IMR-90 (cell line): ENCODE measurements around the gene MACC1. TPM values are rescaled to one million over a fixed set of nuclear protein-coding genes. Genes with fewer than 3 reads are reported as not detected.

Source experiments
- ATAC-seq: fragments of 200-7000 bp; cut with Tn5 transposase; 2 replicates; pipeline ENCODE4 v1.9.1; 2020; ENCODE audit warnings: low read depth, mild to moderate bottlenecking, moderate library complexity
- BruUV-seq: library from RNA; stranded (reverse); fragments of 400-500 nt; replicated peaks from 2 replicates; lab custom pipeline; 2021; lab: Mats Ljungman, UMichigan
- CTCF ChIA-PET: fragments of 300-600 bp; formaldehyde crosslinking; extraction: SDS; loops from one replicate; lab custom pipeline; 2021; ENCODE audit warnings: antibody characterized with exemption; lab: Yijun Ruan, JAX
- POLR2A ChIA-PET: fragments of 300-600 bp; sonication (Branson Sonifier 250); formaldehyde crosslinking; loops from one replicate; lab custom pipeline; 2022; ENCODE audit warnings: antibody characterized with exemption; ENCODE audit not compliant: unreplicated experiment; lab: Charles Lee
- DNase-seq: peaks from one replicate; pipeline ENCODE4 v3.0.0; 2013
- H2AFZ ChIP-seq: replicated peaks from 2 replicates; pipeline ENCODE3; 2013; ENCODE audit warnings: low read length, mild to moderate bottlenecking; ENCODE audit not compliant: poor library complexity
- H2AK5ac ChIP-seq: 2 replicates; pipeline ENCODE4 v1.6.1; 2013; ENCODE audit warnings: low read depth, low read length, inconsistent platforms
- H2AK9ac ChIP-seq: replicated peaks from 2 replicates; pipeline ENCODE3; 2013; ENCODE audit warnings: mild to moderate bottlenecking, low read depth, low read length, moderate library complexity; ENCODE audit not compliant: poor library complexity
- H2BK120ac ChIP-seq: 2 replicates; pipeline ENCODE4 v1.6.1; 2013; ENCODE audit warnings: low read depth, low read length, inconsistent platforms
- H2BK15ac ChIP-seq: 3 replicates; pipeline ENCODE4 v1.6.1; 2013; ENCODE audit warnings: low read depth, low read length, inconsistent platforms
- H2BK20ac ChIP-seq: 2 replicates; pipeline ENCODE4 v1.6.1; 2013; ENCODE audit warnings: low read depth, mild to moderate bottlenecking, inconsistent platforms, low read length, moderate library complexity
- H2BK5ac ChIP-seq: 2 replicates; pipeline ENCODE4 v1.6.1; 2013; ENCODE audit warnings: mild to moderate bottlenecking, low read depth, low read length, inconsistent platforms; ENCODE audit not compliant: poor library complexity, severe bottlenecking
- H3K14ac ChIP-seq: replicated peaks from 2 replicates; pipeline ENCODE4 v1.6.1; 2013; ENCODE audit warnings: low read depth, low read length, inconsistent platforms
- H3K18ac ChIP-seq: 2 replicates; pipeline ENCODE4 v1.6.1; 2013; ENCODE audit warnings: low read depth, low read length, control low read depth
- H3K23ac ChIP-seq: 2 replicates; pipeline ENCODE4 v1.6.1; 2013; ENCODE audit warnings: low read depth, low read length, inconsistent platforms
- H3K27ac ChIP-seq: 2 replicates; pipeline ENCODE4 v1.5.1; 2013; ENCODE audit warnings: mild to moderate bottlenecking, control low read depth, low read length; ENCODE audit not compliant: insufficient read depth
- H3K27me3 ChIP-seq: 2 replicates; pipeline ENCODE4 v1.6.1; 2013; ENCODE audit warnings: low read length; ENCODE audit not compliant: control insufficient read depth, insufficient read depth
- H3K36me3 ChIP-seq: 2 replicates; pipeline ENCODE4 v1.6.1; 2013; ENCODE audit warnings: low read length, mixed read lengths; ENCODE audit not compliant: control insufficient read depth, insufficient read depth
- H3K4ac ChIP-seq: 2 replicates; pipeline ENCODE4 v1.6.1; 2013; ENCODE audit warnings: low read depth, low read length, inconsistent platforms
- H3K4me1 ChIP-seq: 2 replicates; pipeline ENCODE4 v1.6.1; 2013; ENCODE audit warnings: low read length, mixed read lengths; ENCODE audit not compliant: control insufficient read depth, insufficient read depth
- H3K4me2 ChIP-seq: 2 replicates; pipeline ENCODE4 v1.6.1; 2013; ENCODE audit warnings: low read depth, mild to moderate bottlenecking, control low read depth, low read length, moderate library complexity
- H3K4me3 ChIP-seq: 2 replicates; pipeline ENCODE4 v1.5.1; 2013; ENCODE audit warnings: low read depth, mild to moderate bottlenecking, control low read depth, low read length, moderate library complexity; ENCODE audit not compliant: insufficient read depth
- H3K56ac ChIP-seq: 2 replicates; pipeline ENCODE4 v1.6.1; 2013; ENCODE audit warnings: low read length, inconsistent platforms; ENCODE audit not compliant: insufficient read depth; ENCODE audit errors: extremely low read depth
- H3K79me1 ChIP-seq, 2 experiments: 2 replicates each; pipeline ENCODE4 v1.6.1; 2013; ENCODE audit warnings: low read length in 2 of 2, inconsistent platforms in 1 of 2, low read depth in 1 of 2
- H3K9ac ChIP-seq: 2 replicates; pipeline ENCODE4 v1.6.1; 2013; ENCODE audit warnings: low read depth, low read length, control low read depth
- H3K9me1 ChIP-seq: 2 replicates; pipeline ENCODE4 v1.6.1; 2013; ENCODE audit warnings: low read length, inconsistent platforms; ENCODE audit not compliant: insufficient read depth
- H3K9me3 ChIP-seq: 2 replicates; pipeline ENCODE4 v1.6.1; 2013; ENCODE audit warnings: low read length; ENCODE audit not compliant: control insufficient read depth, insufficient read depth
- H4K20me1 ChIP-seq: 2 replicates; pipeline ENCODE4 v1.6.1; 2013; ENCODE audit warnings: low read length, inconsistent platforms; ENCODE audit not compliant: insufficient read depth
- H4K5ac ChIP-seq: 2 replicates; pipeline ENCODE4 v1.6.1; 2013; ENCODE audit warnings: mild to moderate bottlenecking, low read depth, low read length, control low read depth
- H4K8ac ChIP-seq, 2 experiments: 2 replicates each; pipeline ENCODE4 v1.6.1; 2013; ENCODE audit warnings: low read depth in 2 of 2, low read length in 2 of 2, control low read depth in 1 of 2, inconsistent platforms in 1 of 2
- H4K91ac ChIP-seq: 2 replicates; pipeline ENCODE4 v1.6.1; 2013; ENCODE audit warnings: low read depth, low read length, inconsistent platforms; ENCODE audit not compliant: insufficient read depth
- FOS ChIP-seq: fragments of 150-350 bp; IDR thresholded peaks from 2 replicates; pipeline ENCODE4 v1.6.1; 2016; ENCODE audit warnings: low read depth, low read length
- MXI1 ChIP-seq: IDR thresholded peaks from 2 replicates; pipeline ENCODE4 v1.6.1; 2012; ENCODE audit warnings: low read depth, mild to moderate bottlenecking, low read length, moderate library complexity, borderline replicate concordance
- POLR2A ChIP-seq: IDR thresholded peaks from 2 replicates; pipeline ENCODE4 v1.6.1; 2012; ENCODE audit warnings: mild to moderate bottlenecking, low read depth, low read length
- RFX5 ChIP-seq: IDR thresholded peaks from 2 replicates; pipeline ENCODE4 v1.8.0; 2012; ENCODE audit warnings: low read depth, mild to moderate bottlenecking, low read length, moderate library complexity
- dilution Hi-C: fragments of 300-500 bp; cut with HindIII; formaldehyde crosslinking; loops from one replicate; pipeline ENCODE4 v1.14.3; 2018; ENCODE audit warnings: low sequenced_read_pairs; ENCODE audit not compliant: unreplicated experiment
- in situ Hi-C: fragments of 300-500 bp; cut with MboI; formaldehyde crosslinking; loops from 3 replicates; pipeline ENCODE4 v1.14.3; 2019; ENCODE audit warnings: low sequenced_read_pairs, inconsistent platforms, mixed read lengths
- intact Hi-C: fragments of 100-400 bp; cut with micrococcal nuclease; formaldehyde crosslinking; loops from 2 replicates; pipeline ENCODE4 v1.10.0; 2022
- polyA plus RNA-seq, 3 experiments: library from polyadenylated mRNA; depleted of rRNA; stranded (reverse); fragments of >200 nt; gene quantifications; 2 replicates each; pipeline ENCODE4 v1.2.3, GENCODE V29; 2012; ENCODE audit warnings: low replicate concordance in 1 of 3
- total RNA-seq: library from RNA; depleted of rRNA; stranded (reverse); fragments of >200 nt; gene quantifications from 2 replicates; pipeline ENCODE4 v1.2.3, GENCODE V29; 2012
- TF ChIP-seq, protein P1 (sequence below): conservative IDR thresholded peaks from 2 replicates; pipeline ENCODE4 v1.5.1; 2012; ENCODE audit warnings: mild to moderate bottlenecking, low read depth, low read length, improper control_type of control experiment

The MACC1 gene
- total and polyA plus RNA-seq, 2 of the 4 experiments (the other 2 are of a cell fraction), result under 0.01 TPM; not detected in 1

DNA sequence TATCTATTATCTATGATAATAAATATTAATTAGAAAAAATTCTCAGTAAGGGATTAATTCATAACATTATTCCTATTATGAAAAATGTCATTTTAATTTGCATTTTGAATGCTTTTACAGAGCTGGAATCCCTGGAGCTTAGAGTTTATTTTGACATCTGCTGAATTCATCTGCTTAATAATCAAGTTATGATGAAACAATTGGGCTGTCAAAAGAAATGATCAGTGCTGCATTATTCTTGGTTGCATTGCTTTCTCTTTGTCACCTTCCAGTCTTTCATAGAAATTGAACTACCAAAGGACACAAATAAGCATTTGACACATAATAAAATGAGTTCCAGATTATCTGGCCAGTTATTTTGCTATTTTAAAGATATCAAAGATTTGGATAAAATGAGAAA, 40.0 kb upstream of the MACC1 start:
- DNase-seq, result no peak
- no peak overlapping the region for H4K8ac ChIP-seq
- no peak overlapping the region for H4K91ac ChIP-seq
- no peak overlapping the region for H2BK5ac ChIP-seq
- H3K9me1 ChIP-seq, result no peaks in the 10 kb centered on the region
- H2AFZ ChIP-seq, result no peak overlapping the region
- H2BK20ac ChIP-seq, result no peak overlapping the region
- in situ Hi-C loops, result no loop called here
- H3K79me1 ChIP-seq, result no peaks in the 10 kb centered on the region
- no peak overlapping the region for H2AK5ac ChIP-seq
- CTCF ChIA-PET, result interaction anchor here (0.6 kb wide), 1 partner anchor 111 kb away, joined by 3 read pairs; no protein-coding TSS in a partner anchor
- H2BK15ac ChIP-seq, result no peak overlapping the region
- H3K14ac ChIP-seq, result no peak overlapping the region
- no peak overlapping the region for H3K56ac ChIP-seq
- ATAC-seq, result no peak
- H3K4ac ChIP-seq, result no peak overlapping the region
- no peaks in the 10 kb centered on the region for H3K27me3 ChIP-seq
- no peaks in the 10 kb centered on the region for H3K9me3 ChIP-seq
- H3K4me1 ChIP-seq, result no peaks in the 10 kb centered on the region
- POLR2A ChIA-PET, result no interaction called here
- H4K5ac ChIP-seq, result no peak overlapping the region
- H3K36me3 ChIP-seq, result no peaks in the 10 kb centered on the region
- no peak overlapping the region for H3K4me3 ChIP-seq
- no peak overlapping the region for H3K27ac ChIP-seq
- BruUV-seq, result no TSS peak
- no peak overlapping the region for H3K18ac ChIP-seq
- H3K9ac ChIP-seq, result no peak overlapping the region
- dilution Hi-C loops, result no loop called here
- no peak overlapping the region for H3K4me2 ChIP-seq
- intact Hi-C loops, result no loop called here
- TF ChIP-seq POLR2A (no peak), MXI1 (no peak), FOS (no peak), RFX5 (no peak)
- TF ChIP-seq, protein P1, sequence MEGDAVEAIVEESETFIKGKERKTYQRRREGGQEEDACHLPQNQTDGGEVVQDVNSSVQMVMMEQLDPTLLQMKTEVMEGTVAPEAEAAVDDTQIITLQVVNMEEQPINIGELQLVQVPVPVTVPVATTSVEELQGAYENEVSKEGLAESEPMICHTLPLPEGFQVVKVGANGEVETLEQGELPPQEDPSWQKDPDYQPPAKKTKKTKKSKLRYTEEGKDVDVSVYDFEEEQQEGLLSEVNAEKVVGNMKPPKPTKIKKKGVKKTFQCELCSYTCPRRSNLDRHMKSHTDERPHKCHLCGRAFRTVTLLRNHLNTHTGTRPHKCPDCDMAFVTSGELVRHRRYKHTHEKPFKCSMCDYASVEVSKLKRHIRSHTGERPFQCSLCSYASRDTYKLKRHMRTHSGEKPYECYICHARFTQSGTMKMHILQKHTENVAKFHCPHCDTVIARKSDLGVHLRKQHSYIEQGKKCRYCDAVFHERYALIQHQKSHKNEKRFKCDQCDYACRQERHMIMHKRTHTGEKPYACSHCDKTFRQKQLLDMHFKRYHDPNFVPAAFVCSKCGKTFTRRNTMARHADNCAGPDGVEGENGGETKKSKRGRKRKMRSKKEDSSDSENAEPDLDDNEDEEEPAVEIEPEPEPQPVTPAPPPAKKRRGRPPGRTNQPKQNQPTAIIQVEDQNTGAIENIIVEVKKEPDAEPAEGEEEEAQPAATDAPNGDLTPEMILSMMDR, result no peak
- no peak overlapping the region for H2AK9ac ChIP-seq
- H2BK120ac ChIP-seq, result no peak overlapping the region
- H3K23ac ChIP-seq, result no peak overlapping the region
- no peaks in the 10 kb centered on the region for H4K20me1 ChIP-seq
